Bronchial epithelial cell (primary cell): ENCODE measurements around the gene SBDS. TPM values are rescaled to one million over a fixed set of nuclear protein-coding genes. Genes with fewer than 3 reads are reported as not detected.
A peak's percentile ranks its signal among the peaks of the same experiment; 100 is the strongest.
"Not testable (repeated sequence)": the region's sequence is repeated elsewhere in the genome, so short reads cannot be mapped to it uniquely, and the experiment has no call there.

Experiments used
- DNase-seq: peaks from one replicate; pipeline ENCODE4 v3.0.0-alpha.2; 2010; ENCODE audit warnings: low read depth
- FAIRE-seq: peaks from 2 replicates; lab custom pipeline; 2011; peaks lifted over from hg19 to GRCh38; lab: Jason Lieb, UNC
- H3K27me3 ChIP-seq: 2 replicates; pipeline ENCODE4 v1.5.1; 2011; ENCODE audit warnings: low read length; ENCODE audit not compliant: control insufficient read depth, insufficient read depth
- H3K36me3 ChIP-seq: 2 replicates; pipeline ENCODE4 v1.5.1; 2011; ENCODE audit warnings: low read length; ENCODE audit not compliant: control insufficient read depth, insufficient read depth
- H3K4me3 ChIP-seq: 2 replicates; pipeline ENCODE4 v1.5.1; 2011; ENCODE audit warnings: mild to moderate bottlenecking, low read depth, low read length, control low read depth
- CTCF ChIP-seq: IDR thresholded peaks from 2 replicates; pipeline ENCODE4 v1.5.1; 2011; ENCODE audit warnings: mild to moderate bottlenecking, moderate library complexity, low read length, control low read depth, inconsistent platforms; ENCODE audit not compliant: insufficient read depth, severe bottlenecking
- total RNA-seq: library from RNA; depleted of rRNA; stranded (reverse); fragments of >200 nt; gene quantifications from 2 replicates; pipeline ENCODE4 v1.2.1, GENCODE V29; 2014

Gene SBDS
- total RNA-seq, result 108 and 133 TPM in 2 replicates

- not testable (repeated sequence) for H3K27me3 ChIP-seq, H3K36me3 ChIP-seq, FAIRE-seq
- DNase-seq, result peak; percentile 98
- peak within 1 kb of the TSS; percentile 74 for H3K4me3 ChIP-seq
Observed at GRCh38 chr7:66995050-66995776, at the start of gene SBDS. SBDS (minus strand) TSS chr7:66995586; CDS start chr7:66995417, 169 bp downstream.

- peak; percentile 78 for DNase-seq
- H3K4me3 ChIP-seq, H3K36me3 ChIP-seq, FAIRE-seq, H3K27me3 ChIP-seq: not testable (repeated sequence)
Observed at GRCh38 chr7:67043559-67043930, 48.2 kb upstream of the SBDS start.

- H3K27me3 ChIP-seq, H3K36me3 ChIP-seq, H3K4me3 ChIP-seq: not testable (repeated sequence)
- FAIRE-seq (peak; percentile 73), DNase-seq (peak; percentile 78)
Observed at GRCh38 chr7:67042781-67043558, 47.6 kb upstream of the SBDS start.

GRCh38 chr7:67040832-67041231 lies 45.4 kb upstream of the SBDS start:
- not testable (repeated sequence) for H3K27me3 ChIP-seq, H3K36me3 ChIP-seq, FAIRE-seq, DNase-seq, H3K4me3 ChIP-seq

GRCh38 chr7:67036432-67037395 lies 41.3 kb upstream of the SBDS start:
- DNase-seq, FAIRE-seq, H3K27me3 ChIP-seq, H3K4me3 ChIP-seq, H3K36me3 ChIP-seq: not testable (repeated sequence)

GRCh38 chr7:67033251-67033650 lies 37.9 kb upstream of the SBDS start:
- DNase-seq (no peak), FAIRE-seq (no peak)
- H3K4me3 ChIP-seq, result no peak overlapping the region
- H3K27me3 ChIP-seq, result no peaks in the 10 kb centered on the region
- H3K36me3 ChIP-seq, result no peaks in the 10 kb centered on the region
- TF ChIP-seq CTCF, result no peak

GRCh38 chr7:67031685-67032084 lies 36.3 kb upstream of the SBDS start:
- H3K4me3 ChIP-seq, H3K27me3 ChIP-seq, DNase-seq, FAIRE-seq, H3K36me3 ChIP-seq: not testable (repeated sequence)

GRCh38 chr7:67025459-67025858 lies 30.1 kb upstream of the SBDS start:
- peak; percentile 60 for DNase-seq
- H3K36me3 ChIP-seq, H3K27me3 ChIP-seq, FAIRE-seq, H3K4me3 ChIP-seq: not testable (repeated sequence)

GRCh38 chr7:67022511-67022910 lies 27.1 kb upstream of the SBDS start:
- no peak for DNase-seq
- H3K27me3 ChIP-seq, result no peaks in the 10 kb centered on the region
- FAIRE-seq, result no peak
- no peak overlapping the region for H3K4me3 ChIP-seq
- H3K36me3 ChIP-seq, result peaks cover 4% of the 10 kb centered on the region
- no peak for TF ChIP-seq CTCF
